ENCODE measurements around the gene PTGS1.

The PTGS1 gene

GRCh38 chr9:122425087-122425486 is 54.3 kb downstream of the PTGS1 start:
- no peak for TF ChIP-seq CTCF (IDR thresholded peaks at IDR 0.05)
- intact Hi-C loops (cut with DNase I; ENCODE audit: low total_unique reads), result no loop called here
- H3K27me3 ChIP-seq, result no peaks in the 10 kb centered on the region

GRCh38 chr9:122426723-122427122 is 55.9 kb downstream of the PTGS1 start:
- intact Hi-C loops (cut with DNase I; ENCODE audit: low total_unique reads), result no loop called here
- no peak for DNase-seq
- TF ChIP-seq CTCF (IDR thresholded peaks at IDR 0.05), result no peak
- Histone ChIP-seq H3K4me3 (no peak overlapping the region), H3K9me3 (peaks cover 0 to 6% (median 0%) of the 10 kb centered on the region in 3 donors), H3K27ac (no peak overlapping the region), H3K36me3 (no peaks in the 10 kb centered on the region), H3K4me1 (no peaks in the 10 kb centered on the region), H3K27me3 (no peaks in the 10 kb centered on the region)

More at GRCh38 chr9:122425087-122425486, 54.3 kb downstream of the PTGS1 start:
- no peaks in the 10 kb centered on the region for H3K9me3 ChIP-seq
- DNase-seq, result no peak
- no peak overlapping the region for H3K27ac ChIP-seq
- H3K36me3 ChIP-seq, result no peaks in the 10 kb centered on the region
- H3K4me3 ChIP-seq, result no peak overlapping the region
- H3K4me1 ChIP-seq, result no peaks in the 10 kb centered on the region

- Histone ChIP-seq H3K27ac (no peak overlapping the region), H3K4me1 (no peaks in the 10 kb centered on the region), H3K27me3 (no peaks in the 10 kb centered on the region), H3K9me3 (peaks cover 0 to 14% (median 0%) of the 10 kb centered on the region in 3 donors), H3K4me3 (no peak overlapping the region), H3K36me3 (no peaks in the 10 kb centered on the region)
- DNase-seq, result no peak
- TF ChIP-seq CTCF (IDR thresholded peaks at IDR 0.05), result no peak
- intact Hi-C loops (cut with DNase I; ENCODE audit: low total_unique reads), result no loop called here
These were observed 71.7 kb downstream of the PTGS1 start for GRCh38 chr9:122442568-122442967.

- intact Hi-C loops (cut with DNase I; ENCODE audit: low total_unique reads), result no loop called here
- no peak for TF ChIP-seq CTCF (IDR thresholded peaks at IDR 0.05)
- H3K4me1 ChIP-seq, result no peaks in the 10 kb centered on the region
- no peaks in the 10 kb centered on the region for H3K36me3 ChIP-seq
- no peaks in the 10 kb centered on the region for H3K27me3 ChIP-seq
- no peak overlapping the region for H3K4me3 ChIP-seq
- DNase-seq, result no peak
- H3K9me3 ChIP-seq, result peaks cover 0 to 14% (median 0%) of the 10 kb centered on the region in 3 donors
- no peak overlapping the region for H3K27ac ChIP-seq
These were observed 73.4 kb downstream of the PTGS1 start for GRCh38 chr9:122444041-122444733.
